Measurements from ENCODE around the gene MYDGF. TPM values are rescaled to one million over a fixed set of nuclear protein-coding genes. Genes with fewer than 3 reads are reported as not detected.

The MYDGF gene
- total RNA-seq, 1 experiment from 2014 or later: 30.8 TPM

DNA sequence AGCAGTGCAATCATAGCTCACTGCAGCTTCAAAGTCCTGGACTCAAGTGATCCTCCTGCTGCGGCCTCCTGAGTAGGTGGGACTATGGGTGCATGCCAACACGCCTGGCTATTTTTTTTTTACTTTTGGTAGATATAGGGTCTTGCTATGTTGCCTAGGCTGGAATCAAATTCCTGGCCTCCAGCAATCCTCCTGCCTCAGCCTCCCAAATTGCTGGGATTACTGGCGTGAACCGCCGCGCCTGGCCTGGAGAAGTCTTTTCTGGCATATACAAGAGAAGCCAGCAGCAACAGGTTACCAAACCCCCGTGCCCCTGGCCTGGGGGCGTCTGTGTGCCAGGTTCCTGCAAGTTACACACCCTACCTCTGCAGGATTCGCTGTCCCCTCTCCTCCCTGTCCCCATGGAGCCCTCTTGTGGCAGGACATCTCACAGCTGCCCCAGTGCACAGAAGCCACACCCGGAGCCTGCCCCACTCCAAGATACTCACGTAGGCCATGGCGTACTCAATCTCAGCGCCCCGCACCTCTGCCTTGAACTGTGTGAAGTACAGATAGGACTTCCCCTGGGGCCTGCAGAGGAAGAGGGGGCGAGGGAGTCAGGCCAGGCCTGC lies 9.9 kb downstream of the MYDGF start:
- Histone ChIP-seq H3K36me3 (ENCODE audit: insufficient read depth, low read length) (peaks cover 6% of the 10 kb centered on the region; the same call in 1 of the 2 replicates), H3K79me2 (ENCODE audit: low read length) (no peaks in the 10 kb centered on the region), H4K20me1 (ENCODE audit: insufficient read depth, low read depth, low read length) (no peaks in the 10 kb centered on the region), H3K4me3 (ENCODE audit: low read length) (no peak overlapping the region), H2AFZ (ENCODE audit: low read length) (no peak overlapping the region), H3K4me1 (ENCODE audit: low read length) (no peaks in the 10 kb centered on the region), H3K9ac (ENCODE audit: low read length) (no peak overlapping the region), H3K27me3 (ENCODE audit: low read length) (no peaks in the 10 kb centered on the region), H3K9me3 (ENCODE audit: low read length) (no peaks in the 10 kb centered on the region), H3K4me2 (ENCODE audit: low read depth, low read length, poor library complexity, severe bottlenecking) (no peak overlapping the region), H3K9me2 (replicated peaks; ENCODE audit: insufficient read depth, low read length) (no peaks in the 10 kb centered on the region), H3K27ac (ENCODE audit: low read length) (no peak overlapping the region)
- peak; percentile 71 for DNase-seq

GRCh38 chr19:4657835-4658234 lies 12.3 kb downstream of the MYDGF start:
- Histone ChIP-seq H3K4me1 (ENCODE audit: low read length) (no peaks in the 10 kb centered on the region), H3K4me3 (ENCODE audit: low read length) (no peak overlapping the region), H3K9me3 (ENCODE audit: low read length) (no peaks in the 10 kb centered on the region), H3K4me2 (ENCODE audit: low read depth, low read length, poor library complexity, severe bottlenecking) (no peak overlapping the region), H4K20me1 (ENCODE audit: insufficient read depth, low read depth, low read length) (no peaks in the 10 kb centered on the region), H3K36me3 (ENCODE audit: insufficient read depth, low read length) (peaks cover 6% of the 10 kb centered on the region; the same call in 1 of the 2 replicates), H3K27me3 (ENCODE audit: low read length) (no peaks in the 10 kb centered on the region), H3K9me2 (replicated peaks; ENCODE audit: insufficient read depth, low read length) (no peaks in the 10 kb centered on the region), H3K79me2 (ENCODE audit: low read length) (no peaks in the 10 kb centered on the region), H3K27ac (ENCODE audit: low read length) (no peak overlapping the region), H2AFZ (ENCODE audit: low read length) (no peak overlapping the region), H3K9ac (ENCODE audit: low read length) (no peak overlapping the region)
- DNase-seq: no peak

DNA sequence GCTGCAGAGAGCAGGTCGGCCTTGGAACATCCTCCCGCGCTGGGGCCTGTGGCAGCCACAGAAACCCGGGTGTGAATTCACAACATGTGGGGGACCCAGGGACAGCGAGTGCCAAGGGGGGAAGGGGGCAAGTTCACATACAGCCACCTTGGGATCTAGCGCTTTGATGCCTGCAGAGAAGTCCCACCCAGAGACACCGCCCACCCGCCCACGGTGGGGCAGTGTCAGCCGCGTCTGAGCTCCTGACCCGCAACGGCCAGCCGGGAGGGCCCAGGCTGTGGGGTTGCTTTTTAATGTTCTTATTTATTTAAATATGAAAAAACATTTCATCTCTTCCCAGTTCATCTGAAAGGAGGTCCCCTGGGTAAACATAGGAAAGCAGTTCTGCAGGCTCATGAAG lies 12.9 kb downstream of the MYDGF start:
- H3K36me3 ChIP-seq (ENCODE audit: insufficient read depth, low read length): peaks cover 6% of the 10 kb centered on the region; the same call in 1 of the 2 replicates
- DNase-seq: no peak
- H3K4me2 ChIP-seq (ENCODE audit: low read depth, low read length, poor library complexity, severe bottlenecking): no peak overlapping the region
- no peak overlapping the region for H3K9ac ChIP-seq (ENCODE audit: low read length)
- no peak overlapping the region for H3K27ac ChIP-seq (ENCODE audit: low read length)
- no peaks in the 10 kb centered on the region for H4K20me1 ChIP-seq (ENCODE audit: insufficient read depth, low read depth, low read length)
- no peaks in the 10 kb centered on the region for H3K9me3 ChIP-seq (ENCODE audit: low read length)
- H3K4me1 ChIP-seq (ENCODE audit: low read length): no peaks in the 10 kb centered on the region
- no peaks in the 10 kb centered on the region for H3K27me3 ChIP-seq (ENCODE audit: low read length)
- H2AFZ ChIP-seq (ENCODE audit: low read length): no peak overlapping the region
- H3K9me2 ChIP-seq (replicated peaks; ENCODE audit: insufficient read depth, low read length): no peaks in the 10 kb centered on the region
- H3K79me2 ChIP-seq (ENCODE audit: low read length): no peaks in the 10 kb centered on the region
- no peak overlapping the region for H3K4me3 ChIP-seq (ENCODE audit: low read length)

GRCh38 chr19:4656102-4656501 lies 14.0 kb downstream of the MYDGF start:
- no peaks in the 10 kb centered on the region for H3K4me1 ChIP-seq (ENCODE audit: low read length)
- H3K9me3 ChIP-seq (ENCODE audit: low read length): no peaks in the 10 kb centered on the region
- no peak overlapping the region for H3K27ac ChIP-seq (ENCODE audit: low read length)
- no peaks in the 10 kb centered on the region for H3K79me2 ChIP-seq (ENCODE audit: low read length)
- H4K20me1 ChIP-seq (ENCODE audit: insufficient read depth, low read depth, low read length): no peaks in the 10 kb centered on the region
- no peak overlapping the region for H3K4me3 ChIP-seq (ENCODE audit: low read length)
- no peaks in the 10 kb centered on the region for H3K27me3 ChIP-seq (ENCODE audit: low read length)
- H3K9ac ChIP-seq (ENCODE audit: low read length): no peak overlapping the region
- H3K4me2 ChIP-seq (ENCODE audit: low read depth, low read length, poor library complexity, severe bottlenecking): no peak overlapping the region
- no peak overlapping the region for H2AFZ ChIP-seq (ENCODE audit: low read length)
- H3K9me2 ChIP-seq (replicated peaks; ENCODE audit: insufficient read depth, low read length): no peaks in the 10 kb centered on the region
- peaks cover 6% of the 10 kb centered on the region; the same call in 1 of the 2 replicates for H3K36me3 ChIP-seq (ENCODE audit: insufficient read depth, low read length)
- DNase-seq: no peak

DNA sequence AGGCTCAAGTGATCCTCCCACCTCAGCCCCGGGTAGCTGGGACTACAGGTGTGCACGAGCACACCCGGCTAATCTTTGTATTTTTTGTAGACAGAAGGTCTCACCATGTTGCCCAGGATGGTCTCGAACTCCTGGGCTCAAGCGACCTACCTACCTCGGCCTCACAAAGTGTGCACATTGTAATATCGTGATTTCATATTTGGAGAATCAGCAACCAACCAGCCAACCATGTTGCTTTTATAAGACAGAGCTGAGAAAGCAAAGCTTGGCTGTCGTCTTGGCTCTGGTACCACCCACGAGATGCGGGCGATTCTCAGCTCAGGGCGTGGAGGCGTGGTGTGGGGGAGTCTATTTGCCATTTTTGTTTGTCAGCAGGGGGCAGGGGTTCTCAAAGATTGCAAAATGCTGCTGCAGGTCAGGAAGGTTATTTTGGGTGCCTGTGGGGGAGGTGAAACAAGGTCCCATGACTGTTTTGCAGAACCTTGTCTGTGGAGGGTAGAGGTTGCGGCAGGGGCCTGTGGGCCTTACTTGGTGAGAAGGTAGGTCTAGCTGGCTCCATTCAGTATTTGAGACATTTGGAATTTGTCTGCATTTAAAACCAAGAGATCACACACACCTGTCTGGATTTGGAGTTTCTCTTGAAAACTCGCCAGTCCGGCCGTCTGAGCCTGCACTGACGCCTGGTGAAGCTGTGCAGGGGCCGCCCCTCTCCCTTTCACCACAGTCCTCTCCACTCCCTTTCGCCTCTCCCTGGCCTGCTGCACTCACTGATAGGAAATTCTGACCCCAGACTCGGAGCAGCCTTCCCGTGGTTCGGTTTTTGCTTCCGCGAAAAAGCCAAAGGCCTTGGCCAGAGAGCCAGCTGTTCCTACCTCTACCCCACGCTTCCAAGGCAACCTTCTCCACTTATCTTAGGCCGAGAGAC lies 15.4 kb downstream of the MYDGF start:
- no peak overlapping the region for H3K27ac ChIP-seq (ENCODE audit: low read length)
- peaks cover 3% of the 10 kb centered on the region; the same call in 1 of the 2 replicates for H3K36me3 ChIP-seq (ENCODE audit: insufficient read depth, low read length)
- H3K4me3 ChIP-seq (ENCODE audit: low read length): no peak overlapping the region
- H3K9ac ChIP-seq (ENCODE audit: low read length): no peak overlapping the region
- no peaks in the 10 kb centered on the region for H4K20me1 ChIP-seq (ENCODE audit: insufficient read depth, low read depth, low read length)
- H3K27me3 ChIP-seq (ENCODE audit: low read length): no peaks in the 10 kb centered on the region
- DNase-seq: no peak
- H3K79me2 ChIP-seq (ENCODE audit: low read length): no peaks in the 10 kb centered on the region
- H2AFZ ChIP-seq (ENCODE audit: low read length): no peak overlapping the region
- no peaks in the 10 kb centered on the region for H3K4me1 ChIP-seq (ENCODE audit: low read length)
- no peaks in the 10 kb centered on the region for H3K9me3 ChIP-seq (ENCODE audit: low read length)
- H3K9me2 ChIP-seq (replicated peaks; ENCODE audit: insufficient read depth, low read length): no peaks in the 10 kb centered on the region
- no peak overlapping the region for H3K4me2 ChIP-seq (ENCODE audit: low read depth, low read length, poor library complexity, severe bottlenecking)

- Histone ChIP-seq H3K27ac (ENCODE audit: low read length) (no peak overlapping the region), H2AFZ (ENCODE audit: low read length) (no peak overlapping the region), H3K9ac (ENCODE audit: low read length) (no peak overlapping the region), H3K9me3 (ENCODE audit: low read length) (no peaks in the 10 kb centered on the region), H3K27me3 (ENCODE audit: low read length) (no peaks in the 10 kb centered on the region), H4K20me1 (ENCODE audit: insufficient read depth, low read depth, low read length) (no peaks in the 10 kb centered on the region), H3K79me2 (ENCODE audit: low read length) (no peaks in the 10 kb centered on the region), H3K4me2 (ENCODE audit: low read depth, low read length, poor library complexity, severe bottlenecking) (no peak overlapping the region), H3K4me3 (ENCODE audit: low read length) (no peak overlapping the region), H3K9me2 (replicated peaks; ENCODE audit: insufficient read depth, low read length) (no peaks in the 10 kb centered on the region), H3K36me3 (ENCODE audit: insufficient read depth, low read length) (no peaks in the 10 kb centered on the region), H3K4me1 (ENCODE audit: low read length) (no peaks in the 10 kb centered on the region)
- DNase-seq: no peak
Observed at GRCh38 chr19:4653793-4654436, 16.2 kb downstream of the MYDGF start.

- no peaks in the 10 kb centered on the region for H3K36me3 ChIP-seq (ENCODE audit: insufficient read depth, low read length)
- H3K9me3 ChIP-seq (ENCODE audit: low read length): no peaks in the 10 kb centered on the region
- no peak overlapping the region for H3K4me3 ChIP-seq (ENCODE audit: low read length)
- H3K4me2 ChIP-seq (ENCODE audit: low read depth, low read length, poor library complexity, severe bottlenecking): no peak overlapping the region
- no peaks in the 10 kb centered on the region for H3K27me3 ChIP-seq (ENCODE audit: low read length)
- no peaks in the 10 kb centered on the region for H3K79me2 ChIP-seq (ENCODE audit: low read length)
- H3K27ac ChIP-seq (ENCODE audit: low read length): no peak overlapping the region
- H3K9ac ChIP-seq (ENCODE audit: low read length): no peak overlapping the region
- H2AFZ ChIP-seq (ENCODE audit: low read length): no peak overlapping the region
- DNase-seq: no peak
- H3K4me1 ChIP-seq (ENCODE audit: low read length): no peaks in the 10 kb centered on the region
- H3K9me2 ChIP-seq (replicated peaks; ENCODE audit: insufficient read depth, low read length): no peaks in the 10 kb centered on the region
- H4K20me1 ChIP-seq (ENCODE audit: insufficient read depth, low read depth, low read length): no peaks in the 10 kb centered on the region
Observed at GRCh38 chr19:4652075-4652474, 18.1 kb downstream of the MYDGF start.

DNA sequence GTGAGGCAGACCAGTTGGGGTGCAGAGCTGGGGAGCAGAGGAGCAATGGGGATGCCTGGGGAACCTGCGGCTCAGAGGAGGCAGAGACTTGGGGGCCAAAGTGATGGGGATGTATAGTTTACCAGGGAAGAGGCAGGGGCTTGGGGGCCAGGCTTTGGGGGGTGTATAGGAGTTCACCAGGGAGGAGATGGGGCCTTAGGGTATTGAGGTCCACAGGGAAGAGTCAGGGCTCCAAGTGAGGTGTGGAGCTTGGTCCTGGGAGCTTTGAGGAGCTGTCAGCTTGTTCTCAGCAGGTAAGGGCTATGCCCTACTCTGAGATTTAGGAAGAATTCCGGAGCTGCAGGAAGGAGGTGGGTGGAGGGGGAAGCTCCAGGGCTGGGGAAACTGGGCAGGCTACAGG lies 20.0 kb downstream of the MYDGF start:
- H2AFZ ChIP-seq (ENCODE audit: low read length): no peak overlapping the region
- H3K36me3 ChIP-seq (ENCODE audit: insufficient read depth, low read length): no peaks in the 10 kb centered on the region
- H3K27me3 ChIP-seq (ENCODE audit: low read length): no peaks in the 10 kb centered on the region
- H3K79me2 ChIP-seq (ENCODE audit: low read length): no peaks in the 10 kb centered on the region
- H3K9me2 ChIP-seq (replicated peaks; ENCODE audit: insufficient read depth, low read length): no peaks in the 10 kb centered on the region
- H3K4me2 ChIP-seq (ENCODE audit: low read depth, low read length, poor library complexity, severe bottlenecking): no peak overlapping the region
- H3K4me1 ChIP-seq (ENCODE audit: low read length): no peaks in the 10 kb centered on the region
- no peak overlapping the region for H3K27ac ChIP-seq (ENCODE audit: low read length)
- H3K9me3 ChIP-seq (ENCODE audit: low read length): no peaks in the 10 kb centered on the region
- H3K9ac ChIP-seq (ENCODE audit: low read length): no peak overlapping the region
- no peak overlapping the region for H3K4me3 ChIP-seq (ENCODE audit: low read length)
- no peaks in the 10 kb centered on the region for H4K20me1 ChIP-seq (ENCODE audit: insufficient read depth, low read depth, low read length)
- no peak for DNase-seq
